GM23338 (cell line): ENCODE data around the gene PNMA1. TPM values are rescaled to one million over a fixed set of nuclear protein-coding genes. Genes with fewer than 3 reads are reported as not detected.

Experiments used
- ATAC-seq: fragments of 200-7000 bp; cut with Tn5 transposase; 3 replicates; pipeline ENCODE4 v1.9.1; 2020
- DNase-seq: peaks from one replicate; pipeline ENCODE4 v3.0.0-alpha.2; 2015; ENCODE audit warnings: low spot score
- H2AFZ ChIP-seq: fragments of 200-600 bp; sonication (generic); 2 replicates; pipeline ENCODE4 v1.8.0; 2016; ENCODE audit warnings: antibody characterized with exemption, mild to moderate bottlenecking, moderate library complexity
- H3F3A ChIP-seq: fragments of 200-600 bp; sonication (generic); replicated peaks from 2 replicates; pipeline ENCODE4 v1.8.0; 2017; ENCODE audit warnings: antibody characterized with exemption, mixed run types, low read depth
- H3K27ac ChIP-seq: fragments of 200-600 bp; sonication (generic); 2 replicates; pipeline ENCODE4 v1.6.1; 2016; ENCODE audit warnings: low read depth
- H3K27me3 ChIP-seq: fragments of 200-600 bp; sonication (generic); 2 replicates; pipeline ENCODE4 v1.8.0; 2016; ENCODE audit warnings: mild to moderate bottlenecking, mixed run types, moderate library complexity; ENCODE audit not compliant: insufficient read depth
- H3K36me3 ChIP-seq: fragments of 200-600 bp; sonication (generic); 2 replicates; pipeline ENCODE4 v1.8.0; 2016; ENCODE audit warnings: mild to moderate bottlenecking; ENCODE audit not compliant: insufficient read depth
- H3K4me1 ChIP-seq: fragments of 200-600 bp; sonication (generic); 2 replicates; pipeline ENCODE4 v1.8.0; 2016; ENCODE audit warnings: mild to moderate bottlenecking, moderate library complexity; ENCODE audit not compliant: insufficient read depth
- H3K4me2 ChIP-seq: fragments of 200-600 bp; sonication (generic); 2 replicates; pipeline ENCODE4 v1.7.1; 2017; ENCODE audit warnings: mixed run types
- H3K4me3 ChIP-seq: fragments of 200-600 bp; sonication (generic); 2 replicates; pipeline ENCODE4 v1.6.1; 2016; ENCODE audit warnings: mixed run types
- H3K79me2 ChIP-seq: fragments of 200-600 bp; sonication (generic); replicated peaks from 2 replicates; pipeline ENCODE4 v1.8.0; 2017; ENCODE audit warnings: mild to moderate bottlenecking; ENCODE audit not compliant: insufficient read depth
- H3K9me2 ChIP-seq: fragments of 200-600 bp; sonication (generic); 2 replicates; pipeline ENCODE4 v1.8.0; 2017; ENCODE audit not compliant: insufficient read depth
- H4K20me1 ChIP-seq: fragments of 200-600 bp; sonication (generic); replicated peaks from 2 replicates; pipeline ENCODE4 v1.8.0; 2017; ENCODE audit warnings: mild to moderate bottlenecking; ENCODE audit not compliant: insufficient read depth
- H3K27ac Mint-ChIP-seq: 2 replicates; pipeline ENCODE4 v1.8.0; 2020; ENCODE audit warnings: inconsistent platforms, mild to moderate bottlenecking, moderate library complexity, mixed read lengths
- H3K27me3 Mint-ChIP-seq: 3 replicates; pipeline ENCODE4 v1.8.0; 2022; ENCODE audit warnings: low read depth, mild to moderate bottlenecking, moderate library complexity, mixed read lengths, inconsistent platforms; ENCODE audit not compliant: insufficient read depth, poor library complexity
- H3K36me3 Mint-ChIP-seq: 3 replicates; pipeline ENCODE4 v1.8.0; 2021; ENCODE audit warnings: low read depth, mild to moderate bottlenecking, inconsistent platforms, moderate library complexity, mixed read lengths
- H3K4me1 Mint-ChIP-seq: 3 replicates; pipeline ENCODE4 v1.8.0; 2020; ENCODE audit warnings: mild to moderate bottlenecking, inconsistent platforms, mixed read lengths
- H3K4me3 Mint-ChIP-seq: 3 replicates; pipeline ENCODE4 v1.8.0; 2021; ENCODE audit warnings: moderate library complexity, mild to moderate bottlenecking, inconsistent platforms, mixed read lengths
- H3K9me3 Mint-ChIP-seq: 3 replicates; pipeline ENCODE4 v1.8.0; 2020; ENCODE audit warnings: moderate library complexity, mild to moderate bottlenecking, inconsistent platforms, mixed read lengths
- CREB1 ChIP-seq: fragments of 250-450 bp; sonication (Bioruptor Pico); IDR thresholded peaks from 2 replicates; pipeline ENCODE4 v1.5.0; 2020; ENCODE audit warnings: low read depth, mild to moderate bottlenecking, moderate library complexity
- EZH2 ChIP-seq: fragments of 200-600 bp; sonication (generic); IDR thresholded peaks from one replicate; pipeline ENCODE4 v1.8.0; 2017; ENCODE audit warnings: antibody characterized with exemption, mild to moderate bottlenecking, low read depth; ENCODE audit not compliant: unreplicated experiment
- EZH2phosphoT487 ChIP-seq: fragments of 200-600 bp; sonication (generic); IDR thresholded peaks from one replicate; pipeline ENCODE4 v1.8.1; 2018; ENCODE audit warnings: antibody characterized with exemption; ENCODE audit not compliant: unreplicated experiment
- JUNB ChIP-seq: IDR thresholded peaks from one replicate; pipeline ENCODE4 v1.6.1; 2016; ENCODE audit warnings: antibody characterized with exemption; ENCODE audit not compliant: unreplicated experiment
- NANOG ChIP-seq: IDR thresholded peaks from 2 replicates; pipeline ENCODE4 v1.6.1; 2016; ENCODE audit warnings: antibody characterized with exemption, borderline replicate concordance
- POLR2AphosphoS5 ChIP-seq: IDR thresholded peaks from 2 replicates; pipeline ENCODE4 v1.6.1; 2016; ENCODE audit warnings: antibody characterized with exemption, low read depth
- STAT1 ChIP-seq: IDR thresholded peaks from one replicate; pipeline ENCODE4 v1.6.1; 2016; ENCODE audit warnings: antibody characterized with exemption; ENCODE audit not compliant: unreplicated experiment
- ZNF114 ChIP-seq: fragments of 250-450 bp; sonication (Bioruptor Pico); IDR thresholded peaks from 2 replicates; pipeline ENCODE4 v1.5.0; 2020; ENCODE audit warnings: mild to moderate bottlenecking, moderate library complexity
- ZNF331 ChIP-seq: fragments of 250-450 bp; sonication (Bioruptor Pico); IDR thresholded peaks from 2 replicates; pipeline ENCODE4 v1.5.0; 2020; ENCODE audit warnings: low read depth, mild to moderate bottlenecking, moderate library complexity
- polyA plus RNA-seq: library from polyadenylated mRNA; unstranded; fragments of >200 nt; fragmentation: Nextera tagmentation; extraction: Ambion mirVana; gene quantifications from 2 replicates; pipeline ENCODE4 v1.2.1, GENCODE V29; 2016
- total RNA-seq: library from RNA; depleted of rRNA; stranded (reverse); fragments of >200 nt; shearing (Covaris generic); gene quantifications from 2 replicates; pipeline ENCODE4 v1.2.3, GENCODE V29; 2014
- TF ChIP-seq, protein P1 (sequence below): IDR thresholded peaks from one replicate; pipeline ENCODE4 v1.6.1; 2018; ENCODE audit warnings: antibody characterized with exemption; ENCODE audit not compliant: unreplicated experiment
- TF ChIP-seq, protein P2 (sequence below): fragments of 250-450 bp; sonication (Bioruptor Pico); IDR thresholded peaks from 2 replicates; pipeline ENCODE4 v1.5.0; 2020; ENCODE audit warnings: mild to moderate bottlenecking, moderate library complexity
- TF ChIP-seq, protein P3 (sequence below): IDR thresholded peaks from 2 replicates; pipeline ENCODE4 v1.6.1; 2016; ENCODE audit warnings: antibody characterized with exemption
- TF ChIP-seq, protein P4 (sequence below), 2 experiments: fragments of 200-600 bp in 1 of 2; sonication (generic) in 1 of 2; conservative IDR thresholded peaks; 2 replicates each; pipeline versions ENCODE4 v1.5.1 to v1.6.1; 2016 to 2017; ENCODE audit warnings: antibody characterized with exemption in 2 of 2, low read depth in 2 of 2, mild to moderate bottlenecking in 2 of 2, moderate library complexity in 1 of 2

Gene PNMA1
- total and polyA plus RNA-seq, 2 experiments from 2014 or later: 18.2 to 32.9 TPM

DNA sequence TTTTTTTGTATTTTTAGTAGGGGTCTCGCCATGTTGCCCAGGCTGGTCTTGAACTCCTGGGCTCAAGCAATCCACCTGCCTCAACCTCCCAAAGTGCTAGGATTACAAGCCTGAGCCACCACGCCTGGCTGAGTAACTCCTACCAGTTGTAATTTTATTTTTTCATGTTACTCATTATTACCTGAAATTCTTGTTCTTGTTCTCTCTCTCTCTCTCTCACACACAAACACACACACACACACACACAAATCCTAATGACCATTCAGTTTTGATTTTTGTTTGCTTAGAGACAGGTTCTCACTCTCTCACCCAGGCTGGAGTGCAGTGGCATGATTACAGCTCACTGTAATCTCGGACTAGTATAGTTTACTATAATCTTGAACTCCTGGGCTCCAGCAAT is 39.2 kb downstream of the PNMA1 start:
- no peaks in the 10 kb centered on the region for H3K4me1 Mint-ChIP-seq
- ATAC-seq (no peak), DNase-seq (no peak)
- no peaks in the 10 kb centered on the region for H3K27me3 Mint-ChIP-seq
- no peak overlapping the region for H3K4me3 ChIP-seq
- no peaks in the 10 kb centered on the region for H3K4me1 ChIP-seq
- H3K36me3 ChIP-seq: no peaks in the 10 kb centered on the region
- no peaks in the 10 kb centered on the region for H4K20me1 ChIP-seq
- peaks cover 6% of the 10 kb centered on the region; the same call in 1 of the 3 replicates for H3K36me3 Mint-ChIP-seq
- H3K4me2 ChIP-seq: no peak overlapping the region
- H3K27ac Mint-ChIP-seq: no peak overlapping the region
- no peaks in the 10 kb centered on the region for H3K79me2 ChIP-seq
- no peaks in the 10 kb centered on the region for H3F3A ChIP-seq
- no peaks in the 10 kb centered on the region for H3K27me3 ChIP-seq
- no peak overlapping the region for H3K27ac ChIP-seq
- H3K4me3 Mint-ChIP-seq: no peak overlapping the region
- no peaks in the 10 kb centered on the region for H3K9me2 ChIP-seq
- no peaks in the 10 kb centered on the region for H3K9me3 Mint-ChIP-seq
- TF ChIP-seq JUNB (no peak), ZNF331 (CRISPR knock-in tag) (no peak), STAT1 (no peak), POLR2AphosphoS5 (no peak), ZNF114 (CRISPR knock-in tag) (no peak), EZH2 (no peak), EZH2phosphoT487 (no peak), NANOG (no peak), CREB1 (CRISPR knock-in tag) (no peak)
- TF ChIP-seq, protein P1, sequence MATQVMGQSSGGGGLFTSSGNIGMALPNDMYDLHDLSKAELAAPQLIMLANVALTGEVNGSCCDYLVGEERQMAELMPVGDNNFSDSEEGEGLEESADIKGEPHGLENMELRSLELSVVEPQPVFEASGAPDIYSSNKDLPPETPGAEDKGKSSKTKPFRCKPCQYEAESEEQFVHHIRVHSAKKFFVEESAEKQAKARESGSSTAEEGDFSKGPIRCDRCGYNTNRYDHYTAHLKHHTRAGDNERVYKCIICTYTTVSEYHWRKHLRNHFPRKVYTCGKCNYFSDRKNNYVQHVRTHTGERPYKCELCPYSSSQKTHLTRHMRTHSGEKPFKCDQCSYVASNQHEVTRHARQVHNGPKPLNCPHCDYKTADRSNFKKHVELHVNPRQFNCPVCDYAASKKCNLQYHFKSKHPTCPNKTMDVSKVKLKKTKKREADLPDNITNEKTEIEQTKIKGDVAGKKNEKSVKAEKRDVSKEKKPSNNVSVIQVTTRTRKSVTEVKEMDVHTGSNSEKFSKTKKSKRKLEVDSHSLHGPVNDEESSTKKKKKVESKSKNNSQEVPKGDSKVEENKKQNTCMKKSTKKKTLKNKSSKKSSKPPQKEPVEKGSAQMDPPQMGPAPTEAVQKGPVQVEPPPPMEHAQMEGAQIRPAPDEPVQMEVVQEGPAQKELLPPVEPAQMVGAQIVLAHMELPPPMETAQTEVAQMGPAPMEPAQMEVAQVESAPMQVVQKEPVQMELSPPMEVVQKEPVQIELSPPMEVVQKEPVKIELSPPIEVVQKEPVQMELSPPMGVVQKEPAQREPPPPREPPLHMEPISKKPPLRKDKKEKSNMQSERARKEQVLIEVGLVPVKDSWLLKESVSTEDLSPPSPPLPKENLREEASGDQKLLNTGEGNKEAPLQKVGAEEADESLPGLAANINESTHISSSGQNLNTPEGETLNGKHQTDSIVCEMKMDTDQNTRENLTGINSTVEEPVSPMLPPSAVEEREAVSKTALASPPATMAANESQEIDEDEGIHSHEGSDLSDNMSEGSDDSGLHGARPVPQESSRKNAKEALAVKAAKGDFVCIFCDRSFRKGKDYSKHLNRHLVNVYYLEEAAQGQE: no peak
- TF ChIP-seq, protein P2, sequence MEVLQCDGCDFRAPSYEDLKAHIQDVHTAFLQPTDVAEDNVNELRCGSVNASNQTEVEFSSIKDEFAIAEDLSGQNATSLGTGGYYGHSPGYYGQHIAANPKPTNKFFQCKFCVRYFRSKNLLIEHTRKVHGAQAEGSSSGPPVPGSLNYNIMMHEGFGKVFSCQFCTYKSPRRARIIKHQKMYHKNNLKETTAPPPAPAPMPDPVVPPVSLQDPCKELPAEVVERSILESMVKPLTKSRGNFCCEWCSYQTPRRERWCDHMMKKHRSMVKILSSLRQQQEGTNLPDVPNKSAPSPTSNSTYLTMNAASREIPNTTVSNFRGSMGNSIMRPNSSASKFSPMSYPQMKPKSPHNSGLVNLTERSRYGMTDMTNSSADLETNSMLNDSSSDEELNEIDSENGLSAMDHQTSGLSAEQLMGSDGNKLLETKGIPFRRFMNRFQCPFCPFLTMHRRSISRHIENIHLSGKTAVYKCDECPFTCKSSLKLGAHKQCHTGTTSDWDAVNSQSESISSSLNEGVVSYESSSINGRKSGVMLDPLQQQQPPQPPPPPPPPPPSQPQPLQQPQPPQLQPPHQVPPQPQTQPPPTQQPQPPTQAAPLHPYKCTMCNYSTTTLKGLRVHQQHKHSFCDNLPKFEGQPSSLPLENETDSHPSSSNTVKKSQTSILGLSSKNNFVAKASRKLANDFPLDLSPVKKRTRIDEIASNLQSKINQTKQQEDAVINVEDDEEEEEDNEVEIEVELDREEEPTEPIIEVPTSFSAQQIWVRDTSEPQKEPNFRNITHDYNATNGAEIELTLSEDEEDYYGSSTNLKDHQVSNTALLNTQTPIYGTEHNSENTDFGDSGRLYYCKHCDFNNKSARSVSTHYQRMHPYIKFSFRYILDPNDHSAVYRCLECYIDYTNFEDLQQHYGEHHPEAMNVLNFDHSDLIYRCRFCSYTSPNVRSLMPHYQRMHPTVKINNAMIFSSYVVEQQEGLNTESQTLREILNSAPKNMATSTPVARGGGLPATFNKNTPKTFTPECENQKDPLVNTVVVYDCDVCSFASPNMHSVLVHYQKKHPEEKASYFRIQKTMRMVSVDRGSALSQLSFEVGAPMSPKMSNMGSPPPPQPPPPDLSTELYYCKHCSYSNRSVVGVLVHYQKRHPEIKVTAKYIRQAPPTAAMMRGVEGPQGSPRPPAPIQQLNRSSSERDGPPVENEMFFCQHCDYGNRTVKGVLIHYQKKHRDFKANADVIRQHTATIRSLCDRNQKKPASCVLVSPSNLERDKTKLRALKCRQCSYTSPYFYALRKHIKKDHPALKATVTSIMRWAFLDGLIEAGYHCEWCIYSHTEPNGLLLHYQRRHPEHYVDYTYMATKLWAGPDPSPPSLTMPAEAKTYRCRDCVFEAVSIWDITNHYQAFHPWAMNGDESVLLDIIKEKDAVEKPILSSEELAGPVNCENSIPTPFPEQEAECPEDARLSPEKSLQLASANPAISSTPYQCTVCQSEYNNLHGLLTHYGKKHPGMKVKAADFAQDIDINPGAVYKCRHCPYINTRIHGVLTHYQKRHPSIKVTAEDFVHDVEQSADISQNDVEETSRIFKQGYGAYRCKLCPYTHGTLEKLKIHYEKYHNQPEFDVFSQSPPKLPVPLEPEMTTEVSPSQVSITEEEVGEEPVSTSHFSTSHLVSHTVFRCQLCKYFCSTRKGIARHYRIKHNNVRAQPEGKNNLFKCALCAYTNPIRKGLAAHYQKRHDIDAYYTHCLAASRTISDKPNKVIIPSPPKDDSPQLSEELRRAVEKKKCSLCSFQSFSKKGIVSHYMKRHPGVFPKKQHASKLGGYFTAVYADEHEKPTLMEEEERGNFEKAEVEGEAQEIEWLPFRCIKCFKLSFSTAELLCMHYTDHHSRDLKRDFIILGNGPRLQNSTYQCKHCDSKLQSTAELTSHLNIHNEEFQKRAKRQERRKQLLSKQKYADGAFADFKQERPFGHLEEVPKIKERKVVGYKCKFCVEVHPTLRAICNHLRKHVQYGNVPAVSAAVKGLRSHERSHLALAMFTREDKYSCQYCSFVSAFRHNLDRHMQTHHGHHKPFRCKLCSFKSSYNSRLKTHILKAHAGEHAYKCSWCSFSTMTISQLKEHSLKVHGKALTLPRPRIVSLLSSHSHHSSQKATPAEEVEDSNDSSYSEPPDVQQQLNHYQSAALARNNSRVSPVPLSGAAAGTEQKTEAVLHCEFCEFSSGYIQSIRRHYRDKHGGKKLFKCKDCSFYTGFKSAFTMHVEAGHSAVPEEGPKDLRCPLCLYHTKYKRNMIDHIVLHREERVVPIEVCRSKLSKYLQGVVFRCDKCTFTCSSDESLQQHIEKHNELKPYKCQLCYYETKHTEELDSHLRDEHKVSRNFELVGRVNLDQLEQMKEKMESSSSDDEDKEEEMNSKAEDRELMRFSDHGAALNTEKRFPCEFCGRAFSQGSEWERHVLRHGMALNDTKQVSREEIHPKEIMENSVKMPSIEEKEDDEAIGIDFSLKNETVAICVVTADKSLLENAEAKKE: no peak
- TF ChIP-seq, protein P3, sequence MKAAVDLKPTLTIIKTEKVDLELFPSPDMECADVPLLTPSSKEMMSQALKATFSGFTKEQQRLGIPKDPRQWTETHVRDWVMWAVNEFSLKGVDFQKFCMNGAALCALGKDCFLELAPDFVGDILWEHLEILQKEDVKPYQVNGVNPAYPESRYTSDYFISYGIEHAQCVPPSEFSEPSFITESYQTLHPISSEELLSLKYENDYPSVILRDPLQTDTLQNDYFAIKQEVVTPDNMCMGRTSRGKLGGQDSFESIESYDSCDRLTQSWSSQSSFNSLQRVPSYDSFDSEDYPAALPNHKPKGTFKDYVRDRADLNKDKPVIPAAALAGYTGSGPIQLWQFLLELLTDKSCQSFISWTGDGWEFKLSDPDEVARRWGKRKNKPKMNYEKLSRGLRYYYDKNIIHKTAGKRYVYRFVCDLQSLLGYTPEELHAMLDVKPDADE: no peak
- TF ChIP-seq, protein P4, sequence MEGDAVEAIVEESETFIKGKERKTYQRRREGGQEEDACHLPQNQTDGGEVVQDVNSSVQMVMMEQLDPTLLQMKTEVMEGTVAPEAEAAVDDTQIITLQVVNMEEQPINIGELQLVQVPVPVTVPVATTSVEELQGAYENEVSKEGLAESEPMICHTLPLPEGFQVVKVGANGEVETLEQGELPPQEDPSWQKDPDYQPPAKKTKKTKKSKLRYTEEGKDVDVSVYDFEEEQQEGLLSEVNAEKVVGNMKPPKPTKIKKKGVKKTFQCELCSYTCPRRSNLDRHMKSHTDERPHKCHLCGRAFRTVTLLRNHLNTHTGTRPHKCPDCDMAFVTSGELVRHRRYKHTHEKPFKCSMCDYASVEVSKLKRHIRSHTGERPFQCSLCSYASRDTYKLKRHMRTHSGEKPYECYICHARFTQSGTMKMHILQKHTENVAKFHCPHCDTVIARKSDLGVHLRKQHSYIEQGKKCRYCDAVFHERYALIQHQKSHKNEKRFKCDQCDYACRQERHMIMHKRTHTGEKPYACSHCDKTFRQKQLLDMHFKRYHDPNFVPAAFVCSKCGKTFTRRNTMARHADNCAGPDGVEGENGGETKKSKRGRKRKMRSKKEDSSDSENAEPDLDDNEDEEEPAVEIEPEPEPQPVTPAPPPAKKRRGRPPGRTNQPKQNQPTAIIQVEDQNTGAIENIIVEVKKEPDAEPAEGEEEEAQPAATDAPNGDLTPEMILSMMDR (conservative IDR thresholded peaks at IDR 0.05; ENCODE audit: low read depth in 2 of 2): no peak
- H2AFZ ChIP-seq: no peak overlapping the region
